IPS-18c (cell line): ENCODE results near the gene PRRT1.
"Not testable (repeated sequence)": the region's sequence is repeated elsewhere in the genome, so short reads cannot be mapped to it uniquely, and the experiment has no call there.

Experiments
- H3K4me3 ChIP-seq: 2 replicates; pipeline ENCODE4 v1.7.0; 2013; ENCODE audit warnings: low read depth, mild to moderate bottlenecking, low read length, moderate library complexity; ENCODE audit not compliant: insufficient read depth
- H3K9me3 ChIP-seq: one replicate; pipeline ENCODE4 v1.6.1; 2013; ENCODE audit warnings: mild to moderate bottlenecking, low read length, moderate library complexity; ENCODE audit not compliant: control insufficient read depth, insufficient read depth

The PRRT1 gene

DNA sequence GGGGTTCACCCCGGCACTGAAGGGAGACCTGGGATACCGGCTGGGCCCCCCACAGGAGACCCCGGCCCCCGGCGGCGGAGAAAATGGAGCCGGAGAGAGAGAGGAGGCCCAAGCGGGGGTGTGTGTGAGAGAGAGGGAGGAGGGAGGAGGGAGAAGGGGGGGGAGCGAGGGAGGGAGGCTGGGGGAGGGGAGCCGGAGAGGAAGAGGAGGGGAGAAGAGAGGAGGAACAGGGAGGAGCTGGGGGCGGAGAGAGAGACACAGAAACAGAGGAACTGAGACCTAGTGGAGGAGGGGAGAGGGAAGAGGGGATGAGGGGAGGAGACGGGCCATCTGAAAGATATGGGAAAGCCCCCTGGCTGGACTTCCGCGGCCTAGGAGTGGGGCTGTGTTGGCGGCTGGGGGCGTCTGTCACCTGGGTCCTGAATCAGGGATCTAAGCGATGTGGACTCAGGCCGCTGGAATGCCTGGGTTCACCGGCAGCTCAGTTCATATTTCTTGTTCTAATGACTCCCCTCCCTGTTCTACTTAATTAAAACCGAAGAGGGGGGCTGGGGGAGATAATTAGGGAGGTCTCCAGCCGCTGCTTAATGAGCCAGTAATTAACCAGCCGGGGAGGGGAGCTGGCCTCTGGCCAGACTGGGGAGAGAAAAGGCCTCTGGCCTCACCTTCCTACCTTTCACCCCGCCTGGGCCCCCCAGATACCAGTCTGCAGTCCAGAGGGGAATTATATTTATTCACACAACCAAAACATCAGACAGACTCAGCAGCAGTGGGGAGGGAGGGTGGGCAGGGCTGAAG lies 38.5 kb upstream of the PRRT1 start, which contains the start of gene PBX2:
Gene PBX2, minus strand, starts transcription at position 149 of the 798 bp plus-strand sequence. CDS start 287 bp downstream, outside the sequence.
- H3K9me3 ChIP-seq = no peaks in the 10 kb centered on the region
- H3K4me3 ChIP-seq = peak within 1 kb of the TSS; percentile 70

DNA sequence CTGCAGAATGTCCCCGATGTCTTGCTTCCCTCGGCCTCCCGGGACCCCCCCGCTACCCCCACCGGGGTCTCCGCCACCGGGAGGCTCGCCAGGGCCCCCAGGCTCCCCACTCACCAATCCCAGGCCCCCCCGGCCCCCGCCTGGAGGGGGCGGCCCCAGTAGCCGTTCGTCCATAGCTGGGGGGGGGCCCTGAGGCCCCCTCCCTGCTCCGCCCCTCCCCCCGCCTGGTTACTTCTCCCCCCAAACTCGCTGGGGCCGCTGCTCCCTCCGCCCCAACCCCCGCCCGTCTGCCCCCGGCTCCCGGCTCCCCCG lies 38.0 kb upstream of the PRRT1 start:
- H3K9me3 ChIP-seq = no peaks in the 10 kb centered on the region
- peak overlapping the region; percentile 70 for H3K4me3 ChIP-seq

GRCh38 chr6:32189069-32189741 lies 37.5 kb upstream of the PRRT1 start:
- Histone ChIP-seq H3K9me3 (no peaks in the 10 kb centered on the region), H3K4me3 (peak overlapping the region; percentile 70)

DNA sequence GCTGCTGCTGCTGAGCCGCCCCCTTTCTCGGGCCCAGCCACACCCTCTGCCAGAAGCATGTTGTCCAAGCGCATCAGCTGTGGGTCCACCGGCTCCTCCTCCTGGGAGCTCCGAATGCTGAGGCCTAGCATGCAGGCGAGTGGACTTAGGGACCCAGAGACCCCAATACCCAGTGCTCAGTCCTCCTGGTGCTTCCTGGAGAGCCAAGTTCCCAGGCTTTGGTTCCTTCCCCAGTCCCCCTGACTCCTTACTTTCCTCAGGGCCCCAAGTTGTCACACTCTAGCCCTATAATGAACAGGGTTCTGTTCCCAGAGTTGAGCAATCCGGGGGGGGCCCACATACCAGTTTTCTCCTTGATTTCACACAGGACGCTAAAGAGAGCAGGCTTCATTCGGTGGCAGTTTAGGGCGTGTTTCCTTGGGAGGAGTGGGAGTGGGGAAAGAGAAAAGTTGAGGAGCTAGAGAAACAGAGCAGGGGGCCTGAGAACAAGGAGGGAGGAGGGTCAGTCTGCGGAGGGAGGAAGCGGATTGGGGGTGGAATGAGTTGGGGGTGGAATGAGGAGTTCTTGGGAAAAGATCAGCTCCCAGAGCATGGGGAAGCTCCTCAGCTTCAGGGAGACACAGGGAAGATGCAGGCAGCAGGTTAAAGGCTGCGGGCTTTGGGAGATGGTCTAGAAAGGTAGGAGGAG lies 36.8 kb upstream of the PRRT1 start:
- peak overlapping the region; percentile 70 for H3K4me3 ChIP-seq
- H3K9me3 ChIP-seq = no peaks in the 10 kb centered on the region

DNA sequence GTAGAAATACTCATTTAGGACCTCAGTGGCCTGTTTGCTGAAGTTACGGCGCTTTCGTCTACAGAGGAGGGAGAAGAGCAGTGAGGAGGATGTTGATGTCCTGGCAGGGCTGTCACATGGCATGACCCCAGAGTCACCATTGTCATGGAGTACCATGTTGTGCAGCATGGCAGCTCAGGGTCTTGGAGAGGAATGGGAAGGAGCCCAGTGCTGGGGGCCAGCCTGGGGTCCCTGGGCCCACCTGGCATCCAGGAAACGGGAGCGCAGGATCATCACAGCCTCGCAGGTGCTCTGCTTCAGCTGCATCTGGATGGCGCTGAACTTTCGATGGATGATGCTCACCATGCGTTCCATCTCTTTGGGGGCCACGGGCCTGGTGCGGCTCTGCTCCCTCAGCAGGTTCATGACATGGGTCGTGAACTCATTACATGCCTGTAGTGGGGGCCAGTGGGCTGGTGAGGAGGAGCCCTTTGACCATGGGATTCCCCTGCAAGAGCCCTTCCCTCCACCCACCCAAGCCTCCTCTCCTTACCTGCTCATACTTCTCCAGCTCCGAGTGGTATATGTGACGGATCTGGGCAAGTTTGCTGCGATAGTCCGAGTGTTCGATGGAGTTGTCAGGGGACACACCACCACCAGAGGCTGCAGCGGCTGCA lies 36.1 kb upstream of the PRRT1 start:
- H3K4me3 ChIP-seq = not testable (repeated sequence)

DNA sequence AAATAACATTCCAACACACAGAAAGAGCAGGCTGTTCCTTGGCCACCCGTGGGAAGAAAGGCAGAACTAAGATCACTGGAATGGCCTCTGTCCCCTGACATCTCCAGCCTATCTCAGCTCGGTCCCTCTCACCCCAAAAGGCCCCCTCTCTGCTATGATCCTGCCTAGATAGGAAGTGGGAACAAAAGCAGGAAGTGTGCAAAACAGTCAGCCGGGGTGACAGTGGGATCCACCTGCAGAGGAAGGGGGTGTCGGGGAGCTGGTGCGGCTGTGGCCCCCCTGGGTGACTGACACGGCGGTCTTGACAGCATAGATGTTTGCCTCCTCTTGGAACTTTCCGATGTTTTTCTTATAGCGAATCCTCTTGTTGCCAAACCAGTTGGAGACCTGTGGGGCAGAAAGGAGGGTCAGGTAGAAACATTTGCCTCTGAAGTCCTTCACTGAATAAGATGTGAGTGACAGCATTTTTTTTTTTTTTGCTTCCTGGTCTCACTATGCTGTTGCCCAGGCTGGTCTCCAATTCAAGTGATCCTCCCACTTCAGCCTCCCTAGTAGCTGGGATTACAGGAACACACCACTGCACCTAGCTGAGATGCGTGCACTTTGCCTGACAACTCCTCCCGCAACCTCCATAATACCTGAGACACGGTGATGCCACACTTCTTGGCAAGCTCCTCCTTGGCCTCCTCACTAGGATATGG lies 35.4 kb upstream of the PRRT1 start:
- Histone ChIP-seq H3K4me3 (no peak overlapping the region), H3K9me3 (no peaks in the 10 kb centered on the region)

More for the DNA sequence above, 36.1 kb upstream of the PRRT1 start:
- H3K9me3 ChIP-seq = not testable (repeated sequence)

DNA sequence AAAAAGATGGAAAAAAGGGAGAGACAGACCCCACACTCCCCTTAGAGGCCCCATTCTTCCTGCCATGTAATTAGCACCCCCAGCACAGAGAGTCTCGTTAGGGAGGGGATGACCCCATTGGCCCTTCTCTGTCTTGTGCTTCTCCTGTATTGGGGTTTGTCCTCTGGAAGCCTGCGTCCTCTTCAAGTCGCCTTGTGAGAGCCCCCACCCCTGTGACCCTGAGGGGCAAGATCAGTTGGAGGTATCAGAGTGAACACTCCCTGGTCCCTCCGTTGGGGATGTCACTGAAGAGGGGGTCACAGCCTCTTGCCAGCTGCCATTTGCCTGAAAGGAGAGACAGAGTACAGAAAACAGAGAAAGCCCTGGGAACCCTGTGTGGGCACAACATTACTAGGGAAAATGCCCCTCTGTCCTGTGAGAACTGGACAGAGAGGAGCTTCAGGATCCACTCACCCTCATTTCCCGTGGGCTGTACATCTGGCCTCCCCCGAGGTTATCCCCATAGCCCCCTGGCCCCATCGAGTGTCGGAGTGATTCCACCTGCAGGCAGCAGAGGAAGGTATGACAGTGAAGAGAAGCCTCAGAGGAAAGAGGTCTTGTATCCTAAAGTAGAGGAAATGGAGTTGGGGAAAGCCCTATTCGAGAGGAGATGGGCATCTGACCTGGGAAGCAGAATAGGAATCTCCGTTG lies 34.6 kb upstream of the PRRT1 start:
- not testable (repeated sequence) for H3K4me3 ChIP-seq, H3K9me3 ChIP-seq

GRCh38 chr6:32185681-32186131 lies 34.0 kb upstream of the PRRT1 start:
- not testable (repeated sequence) for H3K4me3 ChIP-seq, H3K9me3 ChIP-seq

GRCh38 chr6:32184084-32184640 lies 32.4 kb upstream of the PRRT1 start, which contains the start of gene AGER:
Gene AGER, minus strand, starts transcription at chr6:32184253. Its CDS starts 31 bp downstream, at chr6:32184222.
- Histone ChIP-seq H3K9me3 (no peaks in the 10 kb centered on the region), H3K4me3 (no peak within 1 kb of the TSS)

DNA sequence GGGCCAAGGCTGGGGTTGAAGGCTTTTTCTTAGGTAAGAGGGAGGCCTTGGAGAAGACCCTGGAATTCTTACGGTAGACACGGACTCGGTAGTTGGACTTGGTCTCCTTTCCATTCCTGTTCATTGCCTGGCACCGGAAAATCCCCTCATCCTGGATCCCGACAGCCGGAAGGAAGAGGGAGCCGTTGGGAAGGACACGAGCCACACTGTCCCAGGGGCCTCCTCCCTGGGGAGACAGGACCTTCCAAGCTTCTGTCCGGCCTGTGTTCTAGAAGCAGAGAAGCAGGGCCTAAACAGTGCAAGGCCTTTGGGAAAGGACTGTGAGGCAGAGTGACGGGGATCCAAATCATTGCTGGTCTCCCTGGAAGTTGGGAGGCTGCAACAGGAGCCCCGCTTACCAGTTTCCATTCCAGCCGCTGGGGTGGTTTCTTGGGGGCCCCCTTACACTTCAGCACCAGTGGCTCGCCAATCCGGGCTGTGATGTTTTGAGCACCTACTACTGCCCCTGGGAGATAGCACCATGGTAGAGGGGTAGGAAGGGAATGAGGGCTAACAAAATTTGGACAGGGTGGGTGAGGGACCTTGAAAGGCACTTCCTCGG lies 31.8 kb upstream of the PRRT1 start:
- no peak overlapping the region for H3K4me3 ChIP-seq
- no peaks in the 10 kb centered on the region for H3K9me3 ChIP-seq

GRCh38 chr6:32183030-32183429 lies 31.3 kb upstream of the PRRT1 start:
- H3K9me3 ChIP-seq = no peaks in the 10 kb centered on the region

DNA sequence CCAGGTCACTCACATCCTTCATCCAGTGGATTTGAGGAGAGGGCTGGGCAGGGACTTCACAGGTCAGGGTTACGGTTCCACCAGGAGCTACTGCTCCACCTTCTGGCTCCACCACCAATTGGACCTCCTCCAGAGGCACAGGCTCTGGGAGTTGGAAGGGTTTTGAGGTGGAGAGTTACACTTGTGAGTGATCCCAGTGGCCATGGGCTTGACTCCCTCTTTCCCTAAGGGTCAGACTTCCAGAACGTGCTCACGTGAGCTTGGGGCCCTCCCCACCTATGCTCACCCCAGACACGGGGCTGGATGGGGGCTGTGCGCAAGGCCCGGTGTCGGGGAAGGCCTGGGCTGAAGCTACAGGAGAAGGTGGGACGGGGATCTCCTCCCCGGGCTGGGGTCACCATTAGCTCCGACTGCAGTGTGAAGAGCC lies 30.8 kb upstream of the PRRT1 start:
- Histone ChIP-seq H3K9me3 (no peaks in the 10 kb centered on the region), H3K4me3 (no peak overlapping the region)

More at GRCh38 chr6:32183030-32183429, 31.3 kb upstream of the PRRT1 start:
- no peak overlapping the region for H3K4me3 ChIP-seq

GRCh38 chr6:32181915-32182529 lies 30.3 kb upstream of the PRRT1 start:
- Histone ChIP-seq H3K4me3 (no peak overlapping the region), H3K9me3 (no peaks in the 10 kb centered on the region)

GRCh38 chr6:32181148-32181702 lies 29.5 kb upstream of the PRRT1 start:
- no peak overlapping the region for H3K4me3 ChIP-seq

GRCh38 chr6:32179766-32180405 lies 28.1 kb upstream of the PRRT1 start:
- H3K4me3 ChIP-seq = no peak overlapping the region; the same call in 1 of the 2 replicates
- no peaks in the 10 kb centered on the region for H3K9me3 ChIP-seq

More at GRCh38 chr6:32181148-32181702, 29.5 kb upstream of the PRRT1 start:
- H3K9me3 ChIP-seq = no peaks in the 10 kb centered on the region
